ENCODE data around the gene INHBB.
"Not testable (repeated sequence)": the region's sequence is repeated elsewhere in the genome, so short reads cannot be mapped to it uniquely, and the experiment has no call there.

Gene INHBB

DNA sequence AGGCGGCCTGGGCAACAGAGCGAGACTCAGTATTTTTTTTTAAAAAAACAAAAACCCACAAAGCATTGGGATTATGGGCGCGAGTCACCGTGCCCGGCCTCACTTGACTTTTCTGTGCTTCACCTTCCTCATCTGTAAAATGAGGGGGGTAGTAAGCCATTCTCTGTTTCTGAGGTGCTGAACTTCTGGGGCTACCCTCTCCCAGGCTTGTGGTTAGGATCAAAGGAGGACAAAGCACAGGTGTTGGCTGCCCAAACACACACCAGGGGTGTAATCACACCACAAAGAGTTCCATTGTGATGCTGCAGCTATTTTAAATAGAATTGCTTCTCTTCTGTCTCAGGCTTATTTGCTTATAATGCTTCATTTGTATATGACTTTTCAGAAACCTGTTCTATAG lies 35.8 kb upstream of the INHBB start:
- DNase-seq (ENCODE audit: low read depth), result no peak
- H3K4me3 ChIP-seq (ENCODE audit: control insufficient read depth, low read depth, low read length), result no peak overlapping the region
- TF ChIP-seq, protein P1, sequence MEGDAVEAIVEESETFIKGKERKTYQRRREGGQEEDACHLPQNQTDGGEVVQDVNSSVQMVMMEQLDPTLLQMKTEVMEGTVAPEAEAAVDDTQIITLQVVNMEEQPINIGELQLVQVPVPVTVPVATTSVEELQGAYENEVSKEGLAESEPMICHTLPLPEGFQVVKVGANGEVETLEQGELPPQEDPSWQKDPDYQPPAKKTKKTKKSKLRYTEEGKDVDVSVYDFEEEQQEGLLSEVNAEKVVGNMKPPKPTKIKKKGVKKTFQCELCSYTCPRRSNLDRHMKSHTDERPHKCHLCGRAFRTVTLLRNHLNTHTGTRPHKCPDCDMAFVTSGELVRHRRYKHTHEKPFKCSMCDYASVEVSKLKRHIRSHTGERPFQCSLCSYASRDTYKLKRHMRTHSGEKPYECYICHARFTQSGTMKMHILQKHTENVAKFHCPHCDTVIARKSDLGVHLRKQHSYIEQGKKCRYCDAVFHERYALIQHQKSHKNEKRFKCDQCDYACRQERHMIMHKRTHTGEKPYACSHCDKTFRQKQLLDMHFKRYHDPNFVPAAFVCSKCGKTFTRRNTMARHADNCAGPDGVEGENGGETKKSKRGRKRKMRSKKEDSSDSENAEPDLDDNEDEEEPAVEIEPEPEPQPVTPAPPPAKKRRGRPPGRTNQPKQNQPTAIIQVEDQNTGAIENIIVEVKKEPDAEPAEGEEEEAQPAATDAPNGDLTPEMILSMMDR (IDR thresholded peaks at IDR 0.05; ENCODE audit: control insufficient read depth, insufficient read depth, low read depth, low read length, missing control alignments), result no peak

DNA sequence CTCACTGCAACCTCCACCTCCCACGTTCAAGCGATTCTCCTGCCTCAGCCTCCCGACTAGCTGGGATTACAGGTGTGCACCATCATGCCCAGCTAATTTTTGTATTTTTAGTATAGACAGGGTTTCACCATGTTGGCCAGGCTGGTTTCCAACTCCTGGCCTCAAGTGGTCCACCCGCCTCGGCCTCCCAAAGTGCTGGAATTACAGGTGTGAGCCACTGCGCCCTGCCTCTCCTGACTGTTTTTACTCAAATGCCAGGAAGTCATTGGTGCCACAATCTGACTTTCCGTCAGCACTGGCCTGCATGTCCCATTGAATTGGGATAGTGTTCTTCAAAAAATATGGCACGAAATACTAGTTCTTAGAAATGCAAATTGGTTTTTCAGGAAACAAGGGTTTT lies 35.1 kb upstream of the INHBB start:
- not testable (repeated sequence) for H3K4me3 ChIP-seq (ENCODE audit: control insufficient read depth, low read depth, low read length); DNase-seq (ENCODE audit: low read depth)

DNA sequence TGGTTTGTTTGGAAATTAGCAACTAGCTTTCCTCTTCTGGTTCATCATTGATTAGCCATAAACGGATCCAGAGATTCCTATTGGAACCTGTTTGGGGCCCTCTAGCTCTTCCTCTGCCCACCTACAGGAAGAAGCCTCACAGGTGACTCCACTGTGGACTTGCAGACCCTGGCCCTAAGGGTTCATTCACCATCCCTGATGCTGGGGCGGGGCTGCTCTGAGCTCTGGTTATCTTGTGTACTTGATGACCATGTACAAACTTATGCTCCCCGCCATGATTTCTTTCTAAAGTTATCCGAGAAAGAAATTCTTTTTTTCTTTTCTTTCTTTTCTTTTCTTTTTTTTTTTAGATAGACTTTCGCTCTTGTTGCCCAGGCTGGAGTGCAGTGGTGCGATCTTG lies 33.9 kb upstream of the INHBB start:
- no peak overlapping the region for H3K4me3 ChIP-seq (ENCODE audit: control insufficient read depth, low read depth, low read length)
- TF ChIP-seq, protein P1 (IDR thresholded peaks at IDR 0.05; ENCODE audit: control insufficient read depth, insufficient read depth, low read depth, low read length, missing control alignments), result no peak
- DNase-seq (ENCODE audit: low read depth), result no peak

DNA sequence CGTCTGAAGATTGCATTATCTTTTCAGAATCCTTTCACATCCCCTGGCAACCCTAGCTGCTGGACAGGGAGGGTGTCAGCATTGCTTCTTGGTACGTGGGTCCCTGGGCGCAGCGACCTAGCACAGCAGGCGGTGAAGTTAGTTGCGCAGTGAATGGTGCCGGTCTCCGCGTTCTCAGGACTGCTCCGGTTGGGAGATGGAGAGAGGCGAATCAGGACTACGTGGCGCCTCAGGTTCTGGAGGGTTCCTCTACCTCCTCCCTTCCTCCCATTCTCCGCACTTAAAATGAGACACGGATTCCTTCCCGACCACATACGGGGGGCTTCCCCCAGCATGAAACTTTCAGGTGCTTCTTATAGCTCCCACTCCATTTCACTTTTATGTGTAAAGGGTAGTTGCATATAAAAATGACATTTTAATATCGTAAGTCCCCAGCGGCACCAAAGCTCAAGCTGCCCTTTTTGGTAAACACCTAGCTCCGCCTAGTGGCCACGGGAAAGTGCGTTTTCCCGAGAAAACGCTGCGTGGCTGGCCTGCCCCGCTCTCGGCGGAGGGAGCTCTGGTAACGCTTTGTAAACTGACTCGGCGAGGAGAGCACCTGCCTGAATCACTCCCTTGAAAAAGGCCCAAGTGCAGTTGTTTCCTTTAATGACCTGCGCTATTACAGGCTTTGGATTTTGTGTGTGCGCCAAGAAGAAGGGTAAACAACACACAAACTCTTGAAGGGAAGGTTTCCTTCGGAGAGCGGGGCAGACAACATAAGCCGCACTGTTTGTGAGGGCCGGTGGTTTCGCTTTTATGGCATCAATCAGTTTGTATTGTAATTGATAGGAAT lies 32.9 kb upstream of the INHBB start:
- H3K4me3 ChIP-seq (ENCODE audit: control insufficient read depth, low read depth, low read length), result peak overlapping the region; percentile 54
- DNase-seq (ENCODE audit: low read depth), result peak; percentile 46
- TF ChIP-seq, protein P1 (IDR thresholded peaks at IDR 0.05; ENCODE audit: control insufficient read depth, insufficient read depth, low read depth, low read length, missing control alignments), result peak; percentile 90

DNA sequence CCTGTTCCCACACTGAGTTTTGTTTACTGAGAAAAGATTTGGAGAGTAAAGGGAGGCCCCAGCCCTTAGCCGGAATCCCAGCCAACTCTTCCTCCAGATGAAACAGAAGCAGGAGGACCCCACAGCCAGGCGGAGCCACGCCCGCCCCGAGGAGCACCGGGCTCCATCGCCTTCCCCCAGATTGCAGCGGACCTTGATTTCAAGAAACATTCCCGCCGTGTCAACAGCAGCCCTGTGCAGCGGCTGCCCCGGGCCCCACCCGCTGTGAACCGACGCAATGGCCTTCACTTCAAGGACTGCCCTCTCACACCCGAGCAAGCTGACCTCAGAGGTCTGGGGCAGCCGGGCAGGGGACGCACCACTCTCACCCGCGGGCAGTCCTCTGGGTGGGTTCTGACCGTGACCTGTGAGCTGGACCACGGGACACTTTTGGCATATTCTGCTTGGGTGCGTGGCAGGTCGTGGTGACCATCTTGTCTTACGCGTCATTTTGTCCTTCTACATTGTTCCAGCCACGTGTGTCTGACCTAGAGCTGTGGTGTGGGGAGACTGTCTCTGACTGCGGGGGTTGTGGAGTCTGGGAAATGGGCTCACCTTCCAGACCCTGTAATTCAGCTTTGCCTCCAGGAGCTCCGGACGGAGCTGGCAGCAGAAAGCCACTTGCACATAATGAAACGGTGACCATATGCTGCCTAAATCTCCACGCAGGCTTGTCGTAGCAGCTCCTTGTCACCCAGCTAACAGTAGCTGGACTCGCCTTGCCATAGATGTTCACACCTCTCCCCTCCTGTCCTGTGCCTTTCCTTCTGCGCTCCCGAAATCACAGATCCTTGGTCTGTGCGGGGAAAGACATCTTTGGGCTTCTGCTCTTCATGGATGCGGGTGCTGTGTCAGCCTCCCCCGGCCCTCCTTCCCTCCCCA lies 32.0 kb upstream of the INHBB start:
- TF ChIP-seq, protein P1 (IDR thresholded peaks at IDR 0.05; ENCODE audit: control insufficient read depth, insufficient read depth, low read depth, low read length, missing control alignments), result no peak
- no peak for DNase-seq (ENCODE audit: low read depth)
- H3K4me3 ChIP-seq (ENCODE audit: control insufficient read depth, low read depth, low read length), result peak overlapping the region; percentile 30

DNA sequence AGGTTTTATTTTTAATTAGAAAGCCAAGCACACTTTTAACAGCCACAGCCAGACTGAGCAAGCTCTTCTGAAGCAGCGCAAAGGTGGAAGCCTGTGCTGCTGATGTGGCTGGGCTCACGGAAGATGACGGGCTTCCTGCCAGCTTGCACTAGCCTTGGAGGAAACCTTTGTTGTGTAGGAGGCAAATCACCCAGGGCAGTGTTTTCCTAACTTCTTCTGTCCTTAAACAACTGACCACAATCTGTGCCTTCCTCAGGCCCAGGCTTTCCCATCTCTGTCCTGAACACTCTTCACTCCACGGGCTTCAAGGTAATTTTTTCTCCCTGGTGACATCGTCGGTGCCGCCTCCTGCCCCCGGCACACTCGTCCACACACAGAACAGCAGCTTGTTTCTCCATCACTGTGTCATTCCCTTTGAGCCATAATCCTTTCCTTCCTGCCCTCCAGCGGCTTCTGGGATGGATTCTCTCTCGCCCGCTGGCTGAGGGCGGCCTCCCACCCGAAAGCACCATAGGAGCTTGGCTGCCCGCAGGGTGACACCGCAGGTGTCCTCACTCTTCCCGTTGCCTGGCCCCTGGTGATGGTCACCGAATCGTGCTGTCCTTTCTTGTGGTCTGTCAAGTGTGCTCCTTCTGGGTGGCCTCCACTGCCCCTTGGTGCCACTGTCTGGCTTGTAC lies 31.1 kb upstream of the INHBB start:
- H3K4me3 ChIP-seq (ENCODE audit: control insufficient read depth, low read depth, low read length), result no peak overlapping the region
- TF ChIP-seq, protein P1 (IDR thresholded peaks at IDR 0.05; ENCODE audit: control insufficient read depth, insufficient read depth, low read depth, low read length, missing control alignments), result no peak
- DNase-seq (ENCODE audit: low read depth), result no peak

Measured in AG09309 (cell line).